Stomach (tissue), 9 donors: ENCODE measurements around the gene KSR2. TPM values are rescaled to one million over a fixed set of nuclear protein-coding genes. Genes with fewer than 3 reads are reported as not detected.

Source experiments
- DNase-seq, 2 donors: peaks; one replicate each; pipeline versions ENCODE4 v3.0.0 to v3.0.0-alpha.2; 2013 to 2019
- H3K27ac ChIP-seq, 5 donors: fragments of 200-600 bp in 4 of 5; sonication (generic) in 4 of 5; one replicate each; pipeline ENCODE4 v1.5.1; 2013 to 2019; ENCODE audit warnings: mild to moderate bottlenecking in 1 of 5, moderate library complexity in 1 of 5
- H3K27me3 ChIP-seq, 3 donors: fragments of 200-600 bp; sonication (generic); one replicate each; pipeline ENCODE4 v1.5.1; 2017 to 2019; ENCODE audit warnings: mixed run types in 1 of 3
- H3K36me3 ChIP-seq, 4 donors: fragments of 200-600 bp; sonication (generic); 1 replicate in 3 of 4; 2 replicates in 1 of 4; pipeline ENCODE4 v1.5.1; 2016 to 2019
- H3K4me1 ChIP-seq, 4 donors: fragments of 200-600 bp; sonication (generic); one replicate each; pipeline ENCODE4 v1.5.1; 2016 to 2019
- H3K4me3 ChIP-seq, 4 donors: fragments of 200-600 bp; sonication (generic) in 3 of 4; one replicate each; pipeline ENCODE4 v1.5.1; 2016 to 2019; ENCODE audit warnings: mild to moderate bottlenecking in 1 of 4
- H3K9me3 ChIP-seq, 4 donors: fragments of 200-600 bp; sonication (generic); one replicate each; pipeline ENCODE4 v1.5.1; 2016 to 2019
- EP300 ChIP-seq: sonication (generic); formaldehyde crosslinking; IDR thresholded peaks from one replicate; pipeline ENCODE4 v1.6.1; 2017; ENCODE audit warnings: antibody characterized with exemption
- POLR2A ChIP-seq, 4 donors: fragments of 450-650 bp; IDR thresholded peaks; one replicate each; pipeline ENCODE4 v1.6.1; 2016; ENCODE audit warnings: antibody characterized with exemption in 4 of 4, control low read depth in 2 of 4, mild to moderate bottlenecking in 1 of 4, moderate library complexity in 1 of 4
- POLR2AphosphoS5 ChIP-seq, 3 donors: sonication (generic); formaldehyde crosslinking; IDR thresholded peaks; one replicate each; pipeline ENCODE4 v1.6.1; 2016; ENCODE audit warnings: antibody characterized with exemption in 3 of 3
- WGBS, 5 donors: extraction: QIAGEN DNeasy Blood & Tissue Kit in 3 of 5; methylation state at CpG; one replicate each; pipeline versions ENCODE4 v1.1.5 to v1.1.7; 2013 to 2018; 5-methylcytosine and 5-hydroxymethylcytosine counted together
- intact Hi-C: fragments of 100-400 bp; cut with DNase I; formaldehyde crosslinking; loops from one replicate; pipeline ENCODE4 v1.15.1; 2023; ENCODE audit warnings: low total_unique reads
- polyA plus RNA-seq, 3 donors: library from polyadenylated mRNA; stranded (reverse); fragments of 200-250 nt; gene quantifications; one replicate each; pipeline ENCODE4 v1.2.3, GENCODE V29; 2013
- total RNA-seq, 5 donors: library from RNA; depleted of rRNA; stranded (reverse); fragments of >200 nt; gene quantifications; one replicate each; pipeline versions ENCODE4 v1.1.0 to v1.2.3, GENCODE V29; 2014 to 2016
- TF ChIP-seq, protein P1 (sequence below), 7 experiments: fragments of 450-650 bp in 4 of 7; fragments of 200-600 bp in 3 of 7; sonication (generic) in 3 of 7; IDR thresholded peaks; one replicate each; pipeline ENCODE4 v1.5.1; 2016 to 2019; ENCODE audit warnings: antibody characterized with exemption in 7 of 7, control low read depth in 2 of 7, mild to moderate bottlenecking in 1 of 7
- donor health status: healthy with polysubstance abuse.
- donor health status: Bipolar disorder and iron deficiency.
- donor health status: healthy.

The KSR2 gene
- total and polyA plus RNA-seq, 8 donors, result 0.03 to 1.4 (median 0.26) TPM; not detected in 2

GRCh38 chr12:118015306-118015705, 46.5 kb upstream of the KSR2 start:
- H3K4me3 ChIP-seq, result no peak overlapping the region
- H3K27ac ChIP-seq, result no peak overlapping the region
- TF ChIP-seq POLR2AphosphoS5 (IDR thresholded peaks at IDR 0.05) (no peak), POLR2A (IDR thresholded peaks at IDR 0.05) (no peak), EP300 (no peak)
- TF ChIP-seq, protein P1, sequence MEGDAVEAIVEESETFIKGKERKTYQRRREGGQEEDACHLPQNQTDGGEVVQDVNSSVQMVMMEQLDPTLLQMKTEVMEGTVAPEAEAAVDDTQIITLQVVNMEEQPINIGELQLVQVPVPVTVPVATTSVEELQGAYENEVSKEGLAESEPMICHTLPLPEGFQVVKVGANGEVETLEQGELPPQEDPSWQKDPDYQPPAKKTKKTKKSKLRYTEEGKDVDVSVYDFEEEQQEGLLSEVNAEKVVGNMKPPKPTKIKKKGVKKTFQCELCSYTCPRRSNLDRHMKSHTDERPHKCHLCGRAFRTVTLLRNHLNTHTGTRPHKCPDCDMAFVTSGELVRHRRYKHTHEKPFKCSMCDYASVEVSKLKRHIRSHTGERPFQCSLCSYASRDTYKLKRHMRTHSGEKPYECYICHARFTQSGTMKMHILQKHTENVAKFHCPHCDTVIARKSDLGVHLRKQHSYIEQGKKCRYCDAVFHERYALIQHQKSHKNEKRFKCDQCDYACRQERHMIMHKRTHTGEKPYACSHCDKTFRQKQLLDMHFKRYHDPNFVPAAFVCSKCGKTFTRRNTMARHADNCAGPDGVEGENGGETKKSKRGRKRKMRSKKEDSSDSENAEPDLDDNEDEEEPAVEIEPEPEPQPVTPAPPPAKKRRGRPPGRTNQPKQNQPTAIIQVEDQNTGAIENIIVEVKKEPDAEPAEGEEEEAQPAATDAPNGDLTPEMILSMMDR (IDR thresholded peaks at IDR 0.05), result no peak
- WGBS, 5 donors, result 85 to 98% (median 90%) methylated on average over 2 of the region's 2 CpGs
- peaks cover 12 to 15% (median 15%) of the 10 kb centered on the region in 4 donors for H3K36me3 ChIP-seq
- H3K9me3 ChIP-seq, result no peaks in the 10 kb centered on the region
- H3K4me1 ChIP-seq, result peaks cover 6 to 24% (median 18%) of the 10 kb centered on the region in 4 donors
- DNase-seq, result no peak
- H3K27me3 ChIP-seq, result no peaks in the 10 kb centered on the region
- intact Hi-C loops, result no loop called here

GRCh38 chr12:118013283-118013682, 44.5 kb upstream of the KSR2 start:
- Histone ChIP-seq H3K9me3 (no peaks in the 10 kb centered on the region), H3K27me3 (no peaks in the 10 kb centered on the region), H3K27ac (no peak overlapping the region), H3K36me3 (no peaks in the 10 kb centered on the region), H3K4me3 (no peak overlapping the region), H3K4me1 (peaks cover 6 to 24% (median 18%) of the 10 kb centered on the region in 4 donors)
- intact Hi-C loops, result no loop called here
- DNase-seq, result no peak
- 67 to 82% (median 76%) methylated on average over 3 of the region's 3 CpGs for WGBS, 5 donors
- no peak for TF ChIP-seq EP300
- no peak for TF ChIP-seq POLR2A (IDR thresholded peaks at IDR 0.05)
- TF ChIP-seq, protein P1 (IDR thresholded peaks at IDR 0.05), result no peak

DNA sequence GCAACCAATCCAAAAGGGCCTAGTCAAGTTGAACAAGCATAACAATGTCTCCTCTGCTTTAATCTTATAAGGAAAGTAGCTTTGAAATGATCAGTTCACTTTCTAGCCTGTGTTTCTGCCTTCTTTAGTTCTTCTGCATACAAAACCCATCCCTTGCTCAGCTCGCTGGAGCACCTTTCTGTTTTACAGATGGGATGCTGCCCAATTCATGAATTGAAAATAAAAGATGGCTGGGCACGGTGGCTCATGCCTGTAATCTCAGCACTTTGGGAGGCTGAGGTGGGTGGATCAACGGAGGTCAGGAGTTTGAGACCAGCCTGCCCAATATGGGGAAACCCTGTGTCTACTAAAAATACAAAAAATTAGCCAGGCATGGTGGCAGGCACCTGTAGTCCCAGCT, 43.2 kb upstream of the KSR2 start:
- no peak for DNase-seq
- Histone ChIP-seq H3K4me3 (no peak overlapping the region), H3K9me3 (no peaks in the 10 kb centered on the region), H3K4me1 (peaks cover 0 to 11% (median 8%) of the 10 kb centered on the region in 4 donors), H3K27me3 (no peaks in the 10 kb centered on the region), H3K27ac (no peak overlapping the region), H3K36me3 (no peaks in the 10 kb centered on the region)
- 76 to 97% (median 91%) methylated on average over 3 of the region's 3 CpGs for WGBS, 5 donors
- intact Hi-C loops, result no loop called here
- TF ChIP-seq EP300, result no peak
- TF ChIP-seq, protein P1 (IDR thresholded peaks at IDR 0.05), result no peak
- no peak for TF ChIP-seq POLR2A (IDR thresholded peaks at IDR 0.05)
- no peak for TF ChIP-seq POLR2AphosphoS5 (IDR thresholded peaks at IDR 0.05)

DNA sequence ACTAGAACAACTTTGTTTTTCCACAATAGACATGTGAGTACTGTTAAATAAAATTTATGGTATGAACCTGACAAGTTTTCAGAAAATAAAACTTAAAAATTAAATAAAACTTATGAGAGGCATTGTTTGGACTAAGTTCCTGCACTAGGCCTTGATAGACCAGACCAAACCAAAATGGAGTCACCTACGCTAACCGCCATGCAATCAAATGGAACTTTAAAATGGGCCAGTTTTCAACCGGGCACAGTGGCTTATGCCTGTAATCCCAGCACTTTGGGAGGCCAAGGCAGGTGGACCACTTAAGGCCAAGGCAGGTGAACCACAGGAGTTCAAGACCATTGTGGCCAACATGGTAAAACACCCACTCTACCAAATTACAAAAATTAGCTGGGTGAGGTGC, 42.6 kb upstream of the KSR2 start:
- Histone ChIP-seq H3K27me3 (no peaks in the 10 kb centered on the region), H3K9me3 (no peaks in the 10 kb centered on the region), H3K36me3 (no peaks in the 10 kb centered on the region), H3K4me3 (no peak overlapping the region), H3K27ac (no peak overlapping the region), H3K4me1 (peaks cover 0 to 7% (median 6%) of the 10 kb centered on the region in 4 donors)
- no peak for DNase-seq
- intact Hi-C loops, result no loop called here
- WGBS, 5 donors, result 93 to 98% (median 97%) methylated on average over 3 of the region's 3 CpGs
- no peak for TF ChIP-seq POLR2AphosphoS5 (IDR thresholded peaks at IDR 0.05)
- no peak for TF ChIP-seq EP300
- TF ChIP-seq POLR2A (IDR thresholded peaks at IDR 0.05), result no peak
- TF ChIP-seq, protein P1 (IDR thresholded peaks at IDR 0.05), result no peak
